NCI-H2227 treated with DMSO at 0.1 percent for 48 hours (cell line): ENCODE data around the gene OR5AU1.

Experiments used
- DNase-seq: peaks from one replicate; lab custom pipeline; 2025; lab: John Stamatoyannopoulos, UW

OR5AU1 gene

DNA sequence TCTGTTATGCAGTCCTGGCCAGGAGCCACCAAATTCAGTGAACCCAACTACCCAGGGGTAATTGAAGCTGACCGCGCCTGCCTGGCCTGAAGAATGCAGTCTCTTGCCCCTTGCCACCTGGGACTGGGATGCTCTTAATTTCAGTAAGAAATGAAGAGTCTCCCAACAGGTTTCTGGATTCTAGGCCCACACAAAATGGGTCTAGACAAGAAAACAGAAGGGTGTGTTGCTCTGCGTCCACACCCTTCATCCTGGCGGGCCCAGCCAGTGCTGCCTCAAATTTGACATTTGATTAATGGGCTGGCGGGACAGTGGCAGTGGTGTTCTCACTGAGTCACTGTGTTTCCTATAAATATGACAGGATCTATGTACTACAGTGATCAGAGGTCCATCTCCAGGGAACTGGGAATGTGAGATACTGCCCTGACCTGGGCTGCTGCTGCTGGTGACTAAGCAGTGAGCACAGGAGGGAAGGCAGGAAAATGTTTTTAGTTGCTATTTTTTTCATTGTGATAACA, 48.5 kb downstream of the OR5AU1 start:
- no peak for DNase-seq

DNA sequence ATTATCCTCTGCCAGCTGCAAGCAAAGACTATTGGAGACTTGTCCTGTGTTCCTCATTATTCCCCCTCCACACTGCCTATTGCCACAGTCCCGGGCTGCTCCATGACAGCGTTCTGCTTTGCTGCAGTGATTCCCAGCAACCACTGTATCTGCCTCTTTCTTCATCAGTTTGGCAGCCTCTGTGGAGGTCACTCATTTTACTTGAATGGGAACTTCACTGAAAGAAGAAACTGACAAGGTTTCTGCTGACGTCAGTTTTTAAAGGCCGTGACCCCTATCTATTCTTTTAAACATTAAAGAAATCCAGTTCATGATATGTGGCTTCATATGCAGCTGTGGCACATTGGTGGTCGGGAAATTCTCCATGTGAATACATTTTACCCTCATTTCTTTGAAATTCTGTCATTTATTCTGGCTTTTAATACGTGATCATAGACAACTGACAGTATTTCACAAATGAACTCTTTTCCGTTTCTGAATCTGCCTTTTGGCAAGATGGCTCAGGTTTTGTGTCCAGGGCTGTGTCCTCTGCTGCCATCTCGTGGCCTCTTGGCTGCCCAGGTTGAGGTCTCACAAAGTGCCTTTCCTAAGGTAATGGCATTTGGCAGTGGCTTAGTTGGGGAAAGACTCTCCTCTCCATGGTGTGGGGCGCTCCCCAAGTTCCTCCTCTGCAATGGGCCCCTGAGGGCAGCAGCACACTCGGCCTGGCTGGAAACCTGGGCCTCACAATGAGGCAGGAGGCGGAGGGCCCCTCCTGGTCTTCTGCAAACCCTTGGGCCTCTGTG, 49.2 kb downstream of the OR5AU1 start:
- DNase-seq: peak; percentile 74

DNA sequence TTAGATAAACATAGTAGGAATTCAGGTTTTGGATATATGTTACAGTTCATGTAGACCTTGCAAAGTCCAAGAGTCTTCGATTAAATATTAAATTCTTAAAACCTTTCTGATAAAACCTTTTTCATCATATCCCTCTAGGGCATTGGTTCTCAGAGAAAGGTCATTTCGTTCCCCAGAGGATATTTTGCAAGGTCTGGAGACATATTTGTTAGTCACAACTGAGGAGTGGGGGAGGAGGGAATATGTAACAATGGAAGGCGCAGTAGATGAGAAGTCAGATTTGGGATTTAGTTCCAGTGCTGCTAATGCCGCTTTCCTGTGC, 49.7 kb downstream of the OR5AU1 start:
- DNase-seq: no peak

DNA sequence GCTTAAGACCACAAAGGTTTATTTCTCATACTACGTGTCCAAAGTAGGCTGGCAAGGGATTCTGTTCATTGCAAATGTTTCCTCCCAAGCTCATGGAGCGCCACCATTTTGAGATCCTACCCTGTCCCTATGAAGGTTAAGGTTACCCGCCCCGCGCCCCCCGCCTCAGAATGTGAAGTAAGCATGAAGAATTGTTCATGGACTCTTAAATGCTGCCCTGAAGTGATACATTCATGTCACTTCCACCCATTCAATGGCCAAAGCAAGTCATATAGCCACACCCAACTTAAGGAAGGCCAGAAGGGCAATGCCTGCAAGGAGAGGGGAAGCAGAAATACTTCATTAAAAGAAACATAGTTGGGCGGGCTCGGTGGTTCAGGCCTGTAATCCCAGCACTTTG, 50.8 kb downstream of the OR5AU1 start:
- DNase-seq: no peak
